PC-3 (cell line): ENCODE measurements around the gene SLC12A8.

Experiments used
- EZH2 ChIP-seq: fragments of 300-600 bp; sonication (generic); IDR thresholded peaks from one replicate; pipeline ENCODE4 v1.6.1; 2017; ENCODE audit warnings: antibody characterized with exemption, mild to moderate bottlenecking, low read length; ENCODE audit not compliant: unreplicated experiment
- TF ChIP-seq, protein P1 (sequence below): fragments of 300-600 bp; sonication (generic); conservative IDR thresholded peaks from 2 replicates; pipeline ENCODE4 v1.5.1; 2017; ENCODE audit warnings: antibody characterized with exemption, low read depth, mild to moderate bottlenecking, low read length

DNA sequence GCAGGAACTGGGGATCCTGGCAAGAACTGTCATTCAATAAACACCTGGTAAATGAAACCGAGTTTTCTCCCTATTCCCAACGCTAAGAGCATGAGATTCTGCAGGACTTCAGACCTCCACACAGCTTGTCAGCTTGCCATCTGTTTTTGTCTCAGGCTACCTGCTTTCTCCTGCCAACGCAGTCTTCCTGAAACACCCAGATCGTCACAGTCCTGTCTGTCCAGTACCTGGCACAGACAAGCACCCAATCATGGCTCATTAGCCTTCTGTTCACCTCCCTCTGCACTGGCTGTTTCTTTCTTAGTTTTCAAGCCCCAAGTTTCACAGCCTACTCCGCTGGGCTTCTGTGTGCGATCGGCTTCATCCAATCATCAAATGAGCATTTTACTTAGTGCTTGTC lies 5.0 kb downstream of the SLC12A8 start:
- TF ChIP-seq, protein P1, sequence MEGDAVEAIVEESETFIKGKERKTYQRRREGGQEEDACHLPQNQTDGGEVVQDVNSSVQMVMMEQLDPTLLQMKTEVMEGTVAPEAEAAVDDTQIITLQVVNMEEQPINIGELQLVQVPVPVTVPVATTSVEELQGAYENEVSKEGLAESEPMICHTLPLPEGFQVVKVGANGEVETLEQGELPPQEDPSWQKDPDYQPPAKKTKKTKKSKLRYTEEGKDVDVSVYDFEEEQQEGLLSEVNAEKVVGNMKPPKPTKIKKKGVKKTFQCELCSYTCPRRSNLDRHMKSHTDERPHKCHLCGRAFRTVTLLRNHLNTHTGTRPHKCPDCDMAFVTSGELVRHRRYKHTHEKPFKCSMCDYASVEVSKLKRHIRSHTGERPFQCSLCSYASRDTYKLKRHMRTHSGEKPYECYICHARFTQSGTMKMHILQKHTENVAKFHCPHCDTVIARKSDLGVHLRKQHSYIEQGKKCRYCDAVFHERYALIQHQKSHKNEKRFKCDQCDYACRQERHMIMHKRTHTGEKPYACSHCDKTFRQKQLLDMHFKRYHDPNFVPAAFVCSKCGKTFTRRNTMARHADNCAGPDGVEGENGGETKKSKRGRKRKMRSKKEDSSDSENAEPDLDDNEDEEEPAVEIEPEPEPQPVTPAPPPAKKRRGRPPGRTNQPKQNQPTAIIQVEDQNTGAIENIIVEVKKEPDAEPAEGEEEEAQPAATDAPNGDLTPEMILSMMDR: no peak
- TF ChIP-seq EZH2: no peak
